DLD1 (cell line): Measurements from ENCODE around the gene FGF8.
"Not testable (repeated sequence)": the region's sequence is repeated elsewhere in the genome, so short reads cannot be mapped to it uniquely, and the experiment has no call there.

ENCODE experiments used
- in situ Hi-C: cut with HindIII; loops from 2 replicates; pipeline ENCODE4 v1.10.0; 2017; ENCODE audit warnings: low sequenced_read_pairs

The FGF8 gene, protein sequence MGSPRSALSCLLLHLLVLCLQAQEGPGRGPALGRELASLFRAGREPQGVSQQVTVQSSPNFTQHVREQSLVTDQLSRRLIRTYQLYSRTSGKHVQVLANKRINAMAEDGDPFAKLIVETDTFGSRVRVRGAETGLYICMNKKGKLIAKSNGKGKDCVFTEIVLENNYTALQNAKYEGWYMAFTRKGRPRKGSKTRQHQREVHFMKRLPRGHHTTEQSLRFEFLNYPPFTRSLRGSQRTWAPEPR

DNA sequence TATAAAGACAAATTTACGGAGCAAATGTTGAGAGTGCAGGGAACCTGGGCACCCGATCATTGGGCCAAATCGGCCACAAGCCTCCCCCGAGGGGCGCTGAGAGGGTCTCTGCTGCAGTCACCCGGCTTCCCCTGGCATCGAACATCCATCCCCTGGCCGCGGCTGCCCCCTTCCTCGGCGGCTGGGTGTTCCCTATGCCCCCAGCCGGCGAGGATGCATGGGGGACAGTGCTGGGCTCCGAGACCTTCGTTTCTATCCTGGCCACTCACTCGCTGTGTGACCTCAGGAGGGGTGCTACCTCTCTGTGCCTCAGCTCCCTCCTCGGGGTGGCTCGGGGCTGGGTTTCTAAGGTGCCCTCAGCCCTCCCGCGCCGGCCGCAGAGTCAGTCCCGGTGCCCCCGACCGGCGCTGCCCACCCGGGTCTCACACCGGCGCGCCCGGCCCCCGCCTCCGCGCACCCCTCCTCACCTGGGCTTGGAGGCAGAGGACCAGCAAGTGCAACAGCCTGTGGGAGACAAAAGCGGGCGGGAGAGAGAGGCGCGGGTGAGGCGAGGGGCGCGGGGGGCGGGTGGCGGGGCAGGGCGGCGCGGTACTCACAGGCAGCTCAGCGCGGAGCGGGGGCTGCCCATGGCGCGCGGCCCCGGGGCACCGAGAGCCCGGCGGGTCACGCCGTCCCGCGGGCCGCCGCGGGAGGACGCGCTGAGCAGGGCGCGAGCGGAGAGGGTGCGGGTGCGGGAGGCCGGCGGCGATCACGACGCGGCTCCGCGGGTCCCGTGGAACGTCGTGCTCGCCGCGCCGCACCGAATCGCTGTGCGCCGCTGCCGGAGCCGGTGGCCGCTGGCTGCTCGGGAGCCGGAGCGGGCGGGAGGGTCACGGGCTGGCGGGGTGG lies at the start of gene FGF8:
TSS of gene FGF8 (minus strand) at position 842 of the 888 bp plus-strand sequence. CDS start at position 628, 214 bp downstream.
- in situ Hi-C loops: no loop called here

DNA sequence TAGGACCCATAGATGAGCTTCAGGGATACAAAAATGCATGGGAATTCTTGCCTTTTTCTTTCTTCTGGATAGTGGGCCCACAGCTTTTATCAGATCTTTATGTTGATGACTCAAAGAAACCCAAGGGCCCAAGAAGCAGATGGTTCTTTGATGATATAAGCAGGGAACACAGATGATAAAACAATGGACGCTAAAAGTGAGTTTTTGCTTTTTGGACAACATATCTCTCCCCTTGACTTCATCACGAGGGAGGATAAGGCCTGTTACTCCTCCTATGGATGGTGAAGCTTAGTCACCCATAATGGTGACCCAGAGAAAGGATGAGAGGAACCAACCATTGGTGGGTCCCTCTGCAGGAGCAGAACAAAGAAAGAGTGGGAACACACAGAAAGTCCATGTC lies 48.8 kb upstream of the FGF8 start:
- in situ Hi-C loops: no loop called here

DNA sequence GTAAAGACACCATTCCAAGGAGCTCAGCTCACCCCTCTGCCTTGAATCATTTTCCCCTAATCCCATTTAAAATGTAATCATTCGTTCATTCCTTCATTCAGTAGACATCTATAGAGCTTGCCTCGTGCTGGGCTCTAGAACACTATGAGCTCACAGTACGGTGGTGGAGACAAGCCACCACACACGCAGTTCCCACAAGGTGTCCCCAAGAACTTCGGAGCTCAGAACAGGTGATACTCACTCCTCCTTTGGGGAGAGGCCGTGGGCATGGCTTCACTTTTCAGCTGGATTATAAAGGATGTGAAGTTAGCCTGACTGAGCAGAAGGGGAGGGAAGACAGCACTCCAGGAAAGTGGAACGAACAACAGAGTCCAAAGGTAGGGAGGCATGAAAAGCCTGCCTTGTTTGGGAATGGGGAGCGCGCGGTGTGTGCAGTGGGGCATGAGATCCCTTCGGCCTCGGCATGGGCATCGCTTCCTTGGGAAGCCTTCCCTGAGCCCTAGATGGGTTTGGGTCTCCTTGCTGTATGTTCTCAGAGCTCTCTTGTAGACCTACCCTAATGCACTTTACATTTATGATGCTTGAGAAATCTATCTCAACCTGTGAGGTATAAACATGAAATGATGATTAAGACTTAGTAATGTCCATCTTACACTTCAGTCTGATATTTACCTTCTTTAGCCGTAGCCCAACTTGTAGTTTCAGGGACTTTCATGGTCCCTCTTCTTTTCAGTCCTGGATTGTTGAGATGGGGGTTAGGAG lies 43.1 kb upstream of the FGF8 start:
- in situ Hi-C loops: no loop called here

DNA sequence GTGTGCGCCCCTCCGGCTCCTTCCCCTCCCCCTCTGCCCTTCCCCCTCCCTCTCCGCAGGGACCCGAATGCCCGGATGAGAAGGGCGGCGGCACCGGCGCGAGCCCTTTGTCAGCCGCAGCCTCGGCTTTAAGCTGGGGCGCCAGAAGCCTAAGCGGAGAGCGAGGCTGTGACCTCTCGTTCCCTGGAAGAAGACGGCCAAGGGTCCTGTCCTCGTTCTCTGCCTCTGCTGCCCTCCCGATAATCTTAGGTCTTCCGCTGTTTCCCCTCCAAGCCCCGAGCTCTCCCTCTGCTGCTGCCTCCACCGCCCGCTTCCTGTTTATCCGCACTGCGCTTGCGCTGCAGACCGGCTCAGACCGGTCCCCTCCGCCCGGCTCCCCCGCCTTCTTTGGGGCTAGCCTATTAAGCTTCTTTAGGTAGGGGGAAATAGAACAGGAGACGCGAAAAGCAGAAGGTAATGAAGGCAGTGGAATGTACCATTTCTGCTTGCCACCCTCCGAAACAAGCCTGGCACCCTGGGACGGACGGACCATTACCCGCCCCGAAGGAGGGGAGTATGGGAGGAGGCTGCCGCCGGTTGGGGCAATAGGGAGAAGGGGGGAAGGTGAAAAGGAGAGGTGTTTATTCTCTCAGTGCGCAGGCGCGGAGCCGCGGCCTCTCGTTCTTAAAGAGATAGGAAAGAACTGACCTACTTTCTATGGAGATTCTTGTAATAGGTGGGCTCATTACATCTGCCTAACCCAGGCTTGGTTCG lies 42.4 kb upstream of the FGF8 start, which contains the start of gene OGA:
TSS of gene OGA (minus strand) at position 326 of the 753 bp plus-strand sequence. CDS start 422 bp downstream, outside the sequence.
- in situ Hi-C loops: no loop called here

DNA sequence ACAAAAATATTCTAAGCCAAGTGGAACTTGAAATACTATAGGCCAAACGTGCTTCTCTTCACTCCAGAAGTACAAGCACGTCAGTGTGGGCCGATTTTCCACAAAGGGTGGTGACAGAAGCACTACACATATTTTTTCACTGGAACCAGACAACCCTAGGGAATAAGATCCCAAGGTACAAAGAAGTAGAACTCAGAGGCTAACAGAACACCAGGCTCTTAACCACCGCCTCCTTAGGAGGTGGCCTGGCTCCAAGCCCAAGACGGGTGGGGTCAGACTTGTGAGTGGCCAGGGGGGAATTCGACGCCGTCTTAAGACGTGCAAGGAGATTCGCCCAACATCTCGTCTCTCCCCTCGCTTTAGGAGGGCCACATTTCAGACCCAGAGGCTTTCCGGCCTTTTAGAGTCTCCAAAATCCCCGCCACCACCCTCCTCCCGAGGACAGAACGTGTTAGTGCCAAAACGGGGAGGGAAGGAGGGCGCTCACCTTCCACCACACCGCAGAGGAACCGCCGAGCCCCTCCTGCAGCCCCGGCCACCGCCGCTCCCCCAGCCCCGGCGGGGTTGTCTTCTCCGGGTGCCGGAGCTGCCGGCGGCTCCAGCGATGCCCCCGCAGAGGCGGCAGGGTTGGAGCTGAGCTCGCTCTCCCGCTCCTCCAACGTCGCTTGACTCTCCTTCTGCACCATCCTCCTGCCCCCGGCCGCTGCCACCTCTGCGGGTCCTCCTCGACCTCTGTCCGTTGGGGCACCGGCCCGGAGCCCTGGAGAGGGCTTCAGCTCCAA lies 41.6 kb upstream of the FGF8 start:
- in situ Hi-C loops: no loop called here

DNA sequence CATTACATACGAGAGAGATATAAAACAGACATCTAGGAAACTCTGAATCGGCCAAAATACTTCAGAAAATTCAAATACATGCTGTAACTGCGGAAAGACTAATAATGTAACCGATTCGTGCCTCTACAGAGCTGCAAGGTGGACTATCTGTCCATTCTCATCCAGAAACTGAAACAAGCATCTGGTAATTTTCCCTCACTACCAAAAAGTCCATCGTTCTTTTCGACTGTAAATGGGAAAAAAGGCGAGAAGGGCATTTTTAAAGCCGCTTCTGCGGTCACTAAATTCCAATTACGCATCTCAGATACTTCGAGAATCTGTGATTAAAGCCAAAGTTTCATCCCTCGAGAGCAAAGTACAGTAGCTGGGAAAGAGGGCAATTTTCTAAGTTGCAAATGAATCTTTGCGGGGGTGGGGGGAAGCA lies 41.0 kb upstream of the FGF8 start:
- in situ Hi-C loops: no loop called here

DNA sequence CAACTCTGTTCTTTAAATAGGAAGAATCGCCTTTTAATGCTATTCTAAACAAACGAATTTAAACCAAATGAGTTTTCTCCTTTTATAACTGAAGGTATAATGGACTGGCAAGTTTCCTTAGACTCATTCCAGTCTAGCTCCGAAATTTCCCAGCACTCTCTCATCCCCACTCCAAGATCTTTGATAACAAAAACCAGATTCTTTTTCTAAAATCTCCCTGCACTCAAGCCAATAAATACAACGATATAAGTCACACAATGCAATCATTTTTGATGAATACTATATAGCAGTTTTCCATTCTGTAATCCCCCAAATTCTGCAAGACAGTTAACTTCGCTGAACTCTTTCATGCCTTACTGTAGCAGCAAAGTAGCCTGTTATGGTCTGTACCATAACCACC lies 40.5 kb upstream of the FGF8 start:
- in situ Hi-C loops: no loop called here

DNA sequence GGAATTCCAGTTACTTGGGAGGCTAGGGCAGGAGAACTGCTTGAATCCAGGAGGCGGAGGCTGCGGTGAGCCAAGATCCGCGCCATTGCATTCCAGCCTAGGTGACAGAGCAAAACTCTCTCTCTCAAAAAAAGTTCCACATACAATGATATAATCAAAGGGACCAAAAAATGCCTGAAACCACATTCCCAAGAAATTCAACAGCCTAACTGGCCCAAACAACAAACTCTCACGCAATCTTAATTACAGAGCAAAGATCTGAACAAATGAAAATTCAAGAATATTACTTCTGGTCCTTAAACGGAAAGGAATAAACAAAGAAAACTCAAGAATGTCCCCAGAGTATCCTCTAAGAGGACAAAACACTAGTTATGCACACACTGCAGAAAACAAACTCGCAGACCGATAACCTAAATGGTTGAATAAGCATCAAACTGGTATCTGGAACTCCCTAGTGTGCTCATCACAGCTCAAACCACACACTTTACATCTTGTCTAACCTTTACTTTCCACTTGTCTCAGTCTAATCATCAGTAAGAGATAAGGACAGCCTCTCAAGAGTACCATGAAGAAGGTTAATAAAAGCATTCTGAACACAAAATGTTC lies 38.7 kb upstream of the FGF8 start:
- in situ Hi-C loops: no loop called here

DNA sequence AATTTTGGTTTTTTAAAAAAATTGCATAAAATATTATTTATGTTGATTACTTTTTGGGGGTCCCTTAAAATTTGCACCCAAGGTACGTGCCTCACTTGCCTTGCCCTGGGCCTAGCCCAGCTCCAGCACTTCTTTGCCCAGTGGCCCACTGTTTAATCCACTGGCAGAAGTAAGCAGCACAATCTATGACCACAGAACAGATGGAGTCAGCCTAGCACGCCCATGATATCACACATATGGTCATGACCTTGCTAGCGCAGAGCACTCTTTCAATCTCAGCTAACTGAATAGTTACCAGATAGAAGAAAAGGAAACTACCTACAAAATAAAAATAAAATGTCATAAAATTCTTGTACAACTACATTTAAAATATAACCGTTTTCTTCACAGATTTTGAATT lies 36.7 kb upstream of the FGF8 start:
- in situ Hi-C loops: no loop called here

DNA sequence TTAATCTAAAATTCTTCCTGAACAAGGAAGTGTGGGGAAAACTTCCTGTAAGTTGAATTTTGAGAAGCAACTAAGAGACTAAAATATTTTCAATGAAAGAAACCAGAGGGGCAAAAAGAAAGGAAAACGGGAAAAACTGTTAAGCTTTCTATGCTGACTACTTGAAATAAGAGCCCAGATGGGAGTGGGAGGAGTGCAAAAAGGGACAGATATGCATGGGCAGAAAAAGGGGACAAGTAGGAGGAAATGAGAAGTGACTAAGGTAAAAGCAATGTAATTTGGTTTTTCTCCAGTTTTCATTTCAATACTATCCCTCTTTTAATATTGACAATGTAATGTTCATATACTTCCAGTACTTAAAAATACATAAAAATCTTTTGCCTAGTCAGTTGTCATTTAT lies 31.2 kb upstream of the FGF8 start:
- in situ Hi-C loops: no loop called here

DNA sequence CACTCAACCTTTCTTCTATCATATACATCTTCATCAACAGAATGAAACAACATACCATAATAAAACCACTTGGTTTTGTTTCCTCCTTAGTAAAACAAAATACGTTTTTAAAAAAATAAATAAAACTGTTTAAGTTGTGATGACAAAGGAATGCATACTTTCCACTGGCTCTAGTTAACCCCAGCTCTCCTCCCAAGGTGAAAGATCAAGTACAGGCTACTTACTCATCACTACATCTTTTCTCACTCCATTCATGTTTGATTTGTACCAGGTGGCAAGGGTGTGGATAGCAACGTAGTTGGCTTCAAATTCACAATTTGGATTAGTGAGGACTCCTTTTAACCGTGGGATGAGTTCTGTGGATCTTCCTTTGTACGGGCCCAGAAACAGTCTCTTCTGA lies 27.6 kb upstream of the FGF8 start:
- in situ Hi-C loops: no loop called here

DNA sequence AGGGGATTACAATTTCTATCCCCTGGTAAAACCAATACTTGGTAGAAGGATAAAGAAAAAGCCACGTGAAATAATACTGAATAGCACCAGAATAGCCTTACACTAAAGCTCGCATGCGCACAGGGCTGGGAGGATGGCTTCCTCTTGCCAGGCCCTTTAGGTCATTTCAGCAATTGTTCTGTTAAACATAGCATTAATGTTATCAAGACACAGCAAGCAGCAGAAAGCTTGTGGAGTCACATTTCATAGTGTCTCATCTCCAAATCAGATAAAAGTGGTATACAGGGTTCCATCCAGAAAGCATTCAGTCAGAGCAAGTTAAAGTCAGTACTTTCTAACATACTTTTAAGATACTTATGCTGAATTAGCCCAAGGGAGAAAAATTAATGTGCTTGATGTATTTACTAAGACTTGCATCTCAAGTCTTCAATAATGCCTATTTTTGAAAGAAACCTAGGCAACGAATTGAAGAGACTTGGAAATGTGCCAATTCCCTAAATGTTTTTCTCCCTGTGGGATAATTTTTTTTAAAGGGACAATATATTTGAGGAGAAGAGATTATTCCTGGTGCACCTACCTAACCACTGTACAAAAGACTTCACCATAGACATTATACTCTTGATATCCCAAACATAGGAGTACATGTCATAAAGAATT lies 21.6 kb upstream of the FGF8 start:
- in situ Hi-C loops: no loop called here

DNA sequence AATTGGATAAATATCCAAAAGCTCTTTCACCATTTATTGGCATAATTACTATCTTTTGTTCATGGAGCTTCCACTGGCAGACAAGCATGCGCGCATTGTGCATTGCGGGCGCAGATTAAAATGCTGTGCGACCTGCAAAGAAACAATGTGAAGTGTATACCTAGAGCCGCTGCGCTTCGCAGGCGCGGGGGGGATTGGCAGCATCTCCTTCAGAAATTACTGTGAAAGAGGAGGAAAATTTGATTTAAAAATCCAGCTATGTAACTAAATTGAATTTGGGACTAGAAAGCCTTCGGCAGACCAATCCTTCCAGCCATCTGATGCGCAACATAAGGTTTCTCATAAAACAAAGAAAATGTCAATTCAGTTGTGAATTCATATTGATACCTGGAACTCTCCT lies 17.6 kb upstream of the FGF8 start:
- in situ Hi-C loops: no loop called here

DNA sequence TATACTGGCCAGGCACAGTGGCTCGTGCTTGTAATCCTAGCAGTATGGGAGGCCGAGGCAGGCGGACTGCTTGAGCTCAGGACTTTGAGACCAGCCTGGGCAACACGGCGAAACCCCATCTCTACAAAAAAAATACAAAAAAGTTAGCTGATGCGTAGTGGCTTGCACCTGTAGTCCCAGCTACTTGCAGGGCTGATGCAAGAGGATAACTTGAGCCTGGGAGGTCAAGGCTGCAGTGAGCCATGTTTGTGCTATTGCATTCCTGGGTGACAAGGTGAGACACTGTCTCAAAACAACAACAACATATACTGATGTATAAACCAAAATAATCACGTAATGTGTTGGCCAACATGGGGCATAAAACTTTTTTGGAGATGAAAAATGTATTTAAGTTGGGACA lies 13.8 kb upstream of the FGF8 start:
- in situ Hi-C loops: no loop called here

DNA sequence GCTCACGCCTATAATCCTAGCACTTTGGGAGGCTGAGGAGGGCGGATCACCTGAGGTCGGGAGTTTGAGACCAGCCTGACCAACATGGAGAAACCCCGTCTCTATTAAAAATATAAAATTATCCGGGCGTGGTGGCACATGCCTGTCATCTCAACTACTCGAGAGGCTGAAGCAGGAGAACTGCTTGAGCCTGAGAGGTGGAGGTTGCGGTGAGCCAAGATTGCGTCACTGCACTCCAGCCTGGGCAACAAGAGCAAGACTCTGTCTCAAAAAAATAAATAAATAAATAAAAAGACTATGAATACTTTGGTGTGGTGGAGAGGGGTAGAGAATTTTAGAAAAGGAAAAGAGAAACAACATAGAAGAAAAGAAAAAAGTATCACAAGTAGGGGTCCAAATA lies 13.3 kb upstream of the FGF8 start:
- in situ Hi-C loops: not testable (repeated sequence)

DNA sequence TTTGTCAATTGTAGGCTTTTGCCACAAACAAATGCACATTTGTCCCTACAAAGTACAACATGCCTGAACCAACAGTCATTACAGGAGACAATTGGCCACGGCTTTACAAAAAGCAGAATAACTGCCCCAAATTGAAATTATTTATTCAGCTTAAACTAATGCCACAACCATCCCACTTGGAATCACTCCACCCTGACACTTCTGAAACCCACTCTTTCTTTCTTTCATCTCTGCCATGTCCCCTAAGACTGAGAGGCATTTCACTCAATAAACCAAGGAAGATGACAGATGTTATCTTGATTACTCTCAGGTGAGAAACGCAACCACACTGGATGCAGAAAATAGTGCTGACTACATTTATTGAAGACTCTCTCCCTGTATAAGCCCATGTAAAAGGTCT lies 9.9 kb upstream of the FGF8 start:
- in situ Hi-C loops: no loop called here

DNA sequence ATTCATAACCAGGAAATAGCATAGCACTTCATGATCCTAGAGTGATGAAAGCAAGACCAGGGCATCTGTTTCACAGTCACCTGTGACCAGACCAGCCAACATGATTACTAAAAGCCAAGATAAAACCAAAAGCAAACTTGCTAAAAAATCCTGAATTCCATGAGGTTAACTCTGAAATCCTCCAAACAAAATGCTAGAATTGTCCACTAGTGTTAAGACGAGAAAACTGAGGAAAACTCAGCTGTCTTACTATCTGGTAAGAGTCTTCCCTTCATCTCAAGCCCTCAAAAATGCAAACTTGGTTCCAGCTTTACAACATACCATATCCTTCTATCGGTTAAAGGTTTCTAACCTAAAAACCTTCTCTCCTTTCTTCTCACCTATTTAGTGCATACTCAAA lies 8.6 kb upstream of the FGF8 start:
- in situ Hi-C loops: no loop called here

DNA sequence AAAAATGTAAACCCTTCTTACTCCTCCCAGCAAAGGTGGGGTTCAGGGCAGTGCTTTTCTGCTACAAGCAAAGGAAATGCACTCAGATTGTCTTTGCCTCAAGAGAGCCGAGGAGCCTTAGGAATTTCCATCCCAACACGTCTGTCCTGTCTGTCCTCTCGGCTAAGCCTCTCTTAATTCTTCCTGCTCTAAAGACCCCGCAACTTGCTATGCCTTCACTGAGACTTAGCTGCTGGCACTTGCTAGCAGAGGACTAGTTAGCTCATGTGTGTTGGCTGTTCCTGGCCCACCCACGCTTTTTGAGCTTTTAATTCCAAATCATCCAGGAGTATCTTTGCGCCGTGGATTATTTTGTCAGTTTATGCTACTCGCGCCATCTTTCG lies 7.8 kb upstream of the FGF8 start:
- in situ Hi-C loops: no loop called here
